Measurements from ENCODE around the gene ACSS1.

ACSS1 gene

GRCh38 chr20:25030649-25031207 is 27.2 kb downstream of the ACSS1 start:
- peaks cover 4% of the 10 kb centered on the region for H3K4me1 Mint-ChIP-seq (ENCODE audit: low read depth)
- no peaks in the 10 kb centered on the region for H3K27me3 Mint-ChIP-seq (ENCODE audit: low read depth)
- H3K36me3 Mint-ChIP-seq (ENCODE audit: low read depth) = peaks cover 15% of the 10 kb centered on the region
- H3K27ac Mint-ChIP-seq = no peak overlapping the region
- no peak overlapping the region for H3K4me3 Mint-ChIP-seq
- no peak for DNase-seq (ENCODE audit: low spot score)
- no peaks in the 10 kb centered on the region for H3K9me3 Mint-ChIP-seq

- Mint-ChIP-seq H3K4me3 (no peak overlapping the region), H3K9me3 (no peaks in the 10 kb centered on the region), H3K36me3 (ENCODE audit: low read depth) (peaks cover 15% of the 10 kb centered on the region), H3K4me1 (ENCODE audit: low read depth) (peaks cover 2% of the 10 kb centered on the region), H3K27me3 (ENCODE audit: low read depth) (no peaks in the 10 kb centered on the region), H3K27ac (no peak overlapping the region)
- no peak for DNase-seq (ENCODE audit: low spot score)
These were observed 27.8 kb downstream of the ACSS1 start for GRCh38 chr20:25030007-25030648.

GRCh38 chr20:25025986-25026605 is 31.8 kb downstream of the ACSS1 start:
- Mint-ChIP-seq H3K27ac (no peak overlapping the region), H3K36me3 (ENCODE audit: low read depth) (peaks cover 17% of the 10 kb centered on the region), H3K9me3 (no peaks in the 10 kb centered on the region)

GRCh38 chr20:25025091-25025861 is 32.7 kb downstream of the ACSS1 start:
- H3K27ac Mint-ChIP-seq = no peak overlapping the region
- H3K9me3 Mint-ChIP-seq = no peaks in the 10 kb centered on the region
- H3K4me3 Mint-ChIP-seq = no peak overlapping the region
- no peak for DNase-seq (ENCODE audit: low spot score)
- H3K4me1 Mint-ChIP-seq (ENCODE audit: low read depth) = peaks cover 2% of the 10 kb centered on the region
- no peaks in the 10 kb centered on the region for H3K27me3 Mint-ChIP-seq (ENCODE audit: low read depth)
- peaks cover 12% of the 10 kb centered on the region for H3K36me3 Mint-ChIP-seq (ENCODE audit: low read depth)

More at GRCh38 chr20:25025986-25026605, 31.8 kb downstream of the ACSS1 start:
- Mint-ChIP-seq H3K4me3 (no peak overlapping the region), H3K27me3 (ENCODE audit: low read depth) (no peaks in the 10 kb centered on the region), H3K4me1 (ENCODE audit: low read depth) (peaks cover 2% of the 10 kb centered on the region)
- DNase-seq (ENCODE audit: low spot score) = no peak

- H3K4me1 Mint-ChIP-seq (ENCODE audit: low read depth) = peaks cover 2% of the 10 kb centered on the region
- H3K27ac Mint-ChIP-seq = no peak overlapping the region
- peaks cover 9% of the 10 kb centered on the region for H3K36me3 Mint-ChIP-seq (ENCODE audit: low read depth)
- no peaks in the 10 kb centered on the region for H3K9me3 Mint-ChIP-seq
- H3K27me3 Mint-ChIP-seq (ENCODE audit: low read depth) = no peaks in the 10 kb centered on the region
- H3K4me3 Mint-ChIP-seq = no peak overlapping the region
- no peak for DNase-seq (ENCODE audit: low spot score)
These were observed 33.8 kb downstream of the ACSS1 start for GRCh38 chr20:25024171-25024570.

- Mint-ChIP-seq H3K36me3 (ENCODE audit: low read depth) (peaks cover 9% of the 10 kb centered on the region), H3K9me3 (no peaks in the 10 kb centered on the region), H3K4me1 (ENCODE audit: low read depth) (peaks cover 2% of the 10 kb centered on the region), H3K27ac (no peak overlapping the region), H3K27me3 (ENCODE audit: low read depth) (no peaks in the 10 kb centered on the region), H3K4me3 (no peak overlapping the region)
- DNase-seq (ENCODE audit: low spot score) = no peak
These were observed 34.6 kb downstream of the ACSS1 start for GRCh38 chr20:25023356-25023755.

GRCh38 chr20:25022680-25023079 is 35.3 kb downstream of the ACSS1 start:
- no peak for DNase-seq (ENCODE audit: low spot score)
- Mint-ChIP-seq H3K36me3 (ENCODE audit: low read depth) (peaks cover 5% of the 10 kb centered on the region), H3K4me3 (no peak overlapping the region), H3K9me3 (no peaks in the 10 kb centered on the region), H3K27ac (no peak overlapping the region), H3K27me3 (ENCODE audit: low read depth) (no peaks in the 10 kb centered on the region), H3K4me1 (ENCODE audit: low read depth) (peaks cover 2% of the 10 kb centered on the region)

- H3K9me3 Mint-ChIP-seq = no peaks in the 10 kb centered on the region
- no peaks in the 10 kb centered on the region for H3K27me3 Mint-ChIP-seq (ENCODE audit: low read depth)
- DNase-seq (ENCODE audit: low spot score) = no peak
- no peak overlapping the region for H3K4me3 Mint-ChIP-seq
- peaks cover 2% of the 10 kb centered on the region for H3K4me1 Mint-ChIP-seq (ENCODE audit: low read depth)
- H3K27ac Mint-ChIP-seq = no peak overlapping the region
- peaks cover 2% of the 10 kb centered on the region for H3K36me3 Mint-ChIP-seq (ENCODE audit: low read depth)
These were observed 36.6 kb downstream of the ACSS1 start for GRCh38 chr20:25021336-25021735.

- DNase-seq (ENCODE audit: low spot score) = no peak
These were observed 37.0 kb downstream of the ACSS1 start for GRCh38 chr20:25020901-25021301.

GRCh38 chr20:25020345-25020744 is 37.6 kb downstream of the ACSS1 start:
- H3K4me3 Mint-ChIP-seq = no peak overlapping the region
- no peaks in the 10 kb centered on the region for H3K9me3 Mint-ChIP-seq
- peaks cover 2% of the 10 kb centered on the region for H3K36me3 Mint-ChIP-seq (ENCODE audit: low read depth)
- no peaks in the 10 kb centered on the region for H3K4me1 Mint-ChIP-seq (ENCODE audit: low read depth)
- DNase-seq (ENCODE audit: low spot score) = no peak
- no peak overlapping the region for H3K27ac Mint-ChIP-seq
- H3K27me3 Mint-ChIP-seq (ENCODE audit: low read depth) = no peaks in the 10 kb centered on the region

More at GRCh38 chr20:25020901-25021301, 37.0 kb downstream of the ACSS1 start:
- Mint-ChIP-seq H3K4me1 (ENCODE audit: low read depth) (peaks cover 2% of the 10 kb centered on the region), H3K27ac (no peak overlapping the region), H3K4me3 (no peak overlapping the region), H3K36me3 (ENCODE audit: low read depth) (peaks cover 2% of the 10 kb centered on the region), H3K27me3 (ENCODE audit: low read depth) (no peaks in the 10 kb centered on the region), H3K9me3 (no peaks in the 10 kb centered on the region)

- Mint-ChIP-seq H3K4me1 (ENCODE audit: low read depth) (no peaks in the 10 kb centered on the region), H3K27me3 (ENCODE audit: low read depth) (no peaks in the 10 kb centered on the region), H3K27ac (no peak overlapping the region), H3K9me3 (no peaks in the 10 kb centered on the region), H3K4me3 (no peak overlapping the region), H3K36me3 (ENCODE audit: low read depth) (peaks cover 2% of the 10 kb centered on the region)
- no peak for DNase-seq (ENCODE audit: low spot score)
These were observed 38.4 kb downstream of the ACSS1 start for GRCh38 chr20:25019381-25020155.

- H3K27me3 Mint-ChIP-seq (ENCODE audit: low read depth) = no peaks in the 10 kb centered on the region
- peaks cover 4% of the 10 kb centered on the region for H3K36me3 Mint-ChIP-seq (ENCODE audit: low read depth)
- DNase-seq (ENCODE audit: low spot score) = no peak
- no peaks in the 10 kb centered on the region for H3K4me1 Mint-ChIP-seq (ENCODE audit: low read depth)
- no peak overlapping the region for H3K27ac Mint-ChIP-seq
- H3K9me3 Mint-ChIP-seq = no peaks in the 10 kb centered on the region
- no peak overlapping the region for H3K4me3 Mint-ChIP-seq
These were observed 39.1 kb downstream of the ACSS1 start for GRCh38 chr20:25018841-25019240.

GRCh38 chr20:25018425-25018824 is 39.5 kb downstream of the ACSS1 start:
- no peaks in the 10 kb centered on the region for H3K9me3 Mint-ChIP-seq
- no peak overlapping the region for H3K4me3 Mint-ChIP-seq
- no peaks in the 10 kb centered on the region for H3K4me1 Mint-ChIP-seq (ENCODE audit: low read depth)
- no peaks in the 10 kb centered on the region for H3K27me3 Mint-ChIP-seq (ENCODE audit: low read depth)
- H3K27ac Mint-ChIP-seq = no peak overlapping the region
- no peak for DNase-seq (ENCODE audit: low spot score)
- peaks cover 3% of the 10 kb centered on the region for H3K36me3 Mint-ChIP-seq (ENCODE audit: low read depth)
